BLaER1 (cell line): ENCODE results near the gene SLC39A8.

Experiments
- H3K27ac ChIP-seq: shearing (Covaris generic); formaldehyde crosslinking; 2 replicates; pipeline ENCODE4 v1.8.1; 2022
- H3K27me3 ChIP-seq: shearing (Covaris generic); formaldehyde crosslinking; 2 replicates; pipeline ENCODE4 v1.8.1; 2022
- H3K36me3 ChIP-seq: shearing (Covaris generic); formaldehyde crosslinking; 2 replicates; pipeline ENCODE4 v1.8.1; 2022
- H3K4me1 ChIP-seq: shearing (Covaris generic); formaldehyde crosslinking; 2 replicates; pipeline ENCODE4 v1.8.1; 2022
- H3K4me2 ChIP-seq: shearing (Covaris generic); formaldehyde crosslinking; 2 replicates; pipeline ENCODE4 v1.8.1; 2022
- H3K4me3 ChIP-seq: shearing (Covaris generic); formaldehyde crosslinking; 2 replicates; pipeline ENCODE4 v1.8.1; 2022
- H3K9ac ChIP-seq: shearing (Covaris generic); formaldehyde crosslinking; 2 replicates; pipeline ENCODE4 v1.8.1; 2022
- H3K9me3 ChIP-seq: shearing (Covaris generic); formaldehyde crosslinking; 2 replicates; pipeline ENCODE4 v1.8.1; 2022
- H4K20me1 ChIP-seq: shearing (Covaris generic); formaldehyde crosslinking; 2 replicates; pipeline ENCODE4 v1.8.1; 2022
- Cebpa-rat ChIP-seq: shearing (Covaris generic); IDR thresholded peaks from 2 replicates; pipeline ENCODE4 v1.8.1; 2022

Gene SLC39A8

DNA sequence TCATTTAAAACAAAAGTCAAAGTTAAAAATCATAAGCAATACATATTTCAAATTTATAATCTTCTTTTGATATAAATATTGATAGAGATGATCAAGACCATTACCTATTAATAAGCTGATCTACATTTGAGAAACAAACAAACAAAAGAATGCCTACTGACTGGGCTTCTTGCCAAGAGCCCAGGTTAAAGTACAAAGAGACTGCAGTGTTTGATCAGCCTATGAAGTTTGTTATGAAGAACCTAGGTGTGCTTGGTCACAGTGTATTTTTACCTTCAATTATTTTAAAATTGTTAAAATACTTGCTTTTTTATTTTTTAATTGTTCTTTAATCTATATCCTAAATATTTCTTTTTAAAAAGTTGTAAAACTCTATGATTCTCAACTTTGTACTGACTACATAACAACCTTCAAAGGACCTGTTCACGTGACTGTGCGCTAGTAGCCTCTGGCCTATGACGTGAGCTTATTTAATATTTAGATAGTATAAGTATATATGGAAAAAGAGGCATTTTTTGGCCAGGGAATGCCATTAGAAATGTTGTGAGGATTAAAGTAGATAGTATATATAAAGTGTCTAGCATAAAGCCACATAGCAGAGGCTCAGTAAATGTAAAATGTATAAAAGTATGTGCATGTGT is 11.4 kb upstream of the SLC39A8 start:
- Histone ChIP-seq H3K9me3 (no peaks in the 10 kb centered on the region), H4K20me1 (no peaks in the 10 kb centered on the region)

DNA sequence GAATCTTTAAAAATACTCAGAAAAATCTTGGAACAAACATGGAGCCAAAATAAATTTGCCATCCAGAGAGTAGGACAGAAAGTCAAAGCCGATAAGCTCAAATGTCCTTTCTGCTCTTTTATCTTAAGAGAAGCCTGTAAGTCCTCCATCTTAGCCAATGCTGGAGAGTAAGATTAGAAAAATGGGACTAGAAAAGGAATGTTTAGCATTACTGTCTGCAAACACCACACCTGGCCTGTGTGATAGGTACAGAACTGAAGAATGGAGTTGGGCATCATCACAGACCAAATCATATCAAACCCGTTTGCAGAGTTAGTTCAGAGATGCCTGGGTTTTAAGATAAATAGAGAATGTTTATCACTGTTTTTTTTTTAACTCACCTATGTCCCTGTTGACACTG is 10.5 kb upstream of the SLC39A8 start:
- Histone ChIP-seq H3K4me2 (no peak overlapping the region), H3K27ac (no peak overlapping the region), H3K9me3 (no peaks in the 10 kb centered on the region), H3K4me3 (no peak overlapping the region), H3K27me3 (no peaks in the 10 kb centered on the region), H3K36me3 (no peaks in the 10 kb centered on the region), H3K4me1 (0 out of 2 replicates have a peak, but pooled peaks cover 3% of the 10 kb centered on the region), H4K20me1 (no peaks in the 10 kb centered on the region), H3K9ac (no peak overlapping the region)
- no peak for TF ChIP-seq Cebpa-rat

More for the DNA sequence above, 11.4 kb upstream of the SLC39A8 start:
- Histone ChIP-seq H3K4me3 (no peak overlapping the region), H3K4me1 (0 out of 2 replicates have a peak, but pooled peaks cover 3% of the 10 kb centered on the region), H3K27ac (no peak overlapping the region), H3K4me2 (no peak overlapping the region), H3K9ac (no peak overlapping the region), H3K36me3 (no peaks in the 10 kb centered on the region), H3K27me3 (no peaks in the 10 kb centered on the region)
- no peak for TF ChIP-seq Cebpa-rat

DNA sequence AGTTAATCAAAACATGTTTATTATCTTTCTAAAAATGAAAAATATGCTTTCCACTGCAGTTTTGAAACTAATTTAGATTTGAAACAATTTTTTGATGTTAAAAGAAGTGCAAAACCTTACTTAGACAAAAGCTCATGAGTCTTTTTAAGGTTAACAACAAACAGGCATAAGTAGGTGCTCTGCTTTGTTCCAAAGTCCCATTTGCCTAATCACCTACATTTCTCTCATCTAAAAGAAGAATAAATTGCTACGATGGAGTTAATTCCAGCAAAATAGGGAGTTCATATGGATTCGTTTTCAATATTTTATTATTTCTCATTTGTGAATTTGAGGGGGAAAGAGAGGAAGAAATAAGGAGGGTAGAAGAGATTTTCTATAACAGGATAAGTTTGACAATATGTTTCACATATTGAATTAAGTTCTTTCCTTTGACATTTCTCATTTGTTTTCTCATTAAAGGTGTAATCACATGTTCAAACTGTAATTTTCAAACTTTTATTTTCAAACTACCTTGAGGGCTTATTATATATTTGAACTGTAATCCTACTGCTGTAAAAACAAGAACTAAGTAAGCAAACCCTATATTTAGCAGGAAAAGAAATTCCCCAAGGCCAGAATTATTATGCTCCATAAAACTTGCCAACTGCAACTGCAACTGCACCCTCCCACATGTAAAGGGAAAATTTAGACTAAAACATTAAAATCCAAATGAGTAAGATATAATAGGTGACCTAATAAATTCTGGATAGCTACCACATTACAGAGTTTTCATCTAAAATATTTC is 9.6 kb upstream of the SLC39A8 start:
- Histone ChIP-seq H4K20me1 (no peaks in the 10 kb centered on the region), H3K9me3 (no peaks in the 10 kb centered on the region), H3K27me3 (no peaks in the 10 kb centered on the region), H3K27ac (no peak overlapping the region), H3K4me2 (no peak overlapping the region), H3K4me1 (0 out of 2 replicates have a peak, but pooled peaks cover 3% of the 10 kb centered on the region), H3K36me3 (no peaks in the 10 kb centered on the region), H3K4me3 (no peak overlapping the region), H3K9ac (no peak overlapping the region)
- no peak for TF ChIP-seq Cebpa-rat

DNA sequence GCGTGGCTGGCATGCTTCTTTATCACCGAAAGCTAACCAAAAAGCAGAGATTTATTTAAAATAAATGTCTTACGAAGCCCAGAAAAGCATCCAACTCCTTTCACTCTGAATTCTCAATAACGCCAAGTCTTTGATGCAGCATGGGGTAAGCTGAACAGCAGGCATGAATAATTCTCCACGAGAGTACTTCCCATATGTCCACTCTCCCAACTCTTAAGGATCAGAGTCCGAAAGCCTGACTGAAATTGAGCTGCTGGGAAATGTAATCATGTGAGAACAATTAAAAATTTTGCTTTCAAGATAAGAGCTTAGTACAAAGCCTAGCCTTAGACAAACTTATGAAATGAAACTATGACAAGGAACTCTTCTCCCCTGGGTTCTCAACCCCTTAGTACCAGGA is 7.5 kb upstream of the SLC39A8 start:
- Histone ChIP-seq H3K4me1 (0 out of 2 replicates have a peak, but pooled peaks cover 3% of the 10 kb centered on the region), H3K4me2 (no peak overlapping the region), H3K27me3 (no peaks in the 10 kb centered on the region), H3K36me3 (no peaks in the 10 kb centered on the region), H3K27ac (no peak overlapping the region), H3K9me3 (no peaks in the 10 kb centered on the region), H3K9ac (no peak overlapping the region), H3K4me3 (no peak overlapping the region), H4K20me1 (no peaks in the 10 kb centered on the region)
- TF ChIP-seq Cebpa-rat, result no peak

DNA sequence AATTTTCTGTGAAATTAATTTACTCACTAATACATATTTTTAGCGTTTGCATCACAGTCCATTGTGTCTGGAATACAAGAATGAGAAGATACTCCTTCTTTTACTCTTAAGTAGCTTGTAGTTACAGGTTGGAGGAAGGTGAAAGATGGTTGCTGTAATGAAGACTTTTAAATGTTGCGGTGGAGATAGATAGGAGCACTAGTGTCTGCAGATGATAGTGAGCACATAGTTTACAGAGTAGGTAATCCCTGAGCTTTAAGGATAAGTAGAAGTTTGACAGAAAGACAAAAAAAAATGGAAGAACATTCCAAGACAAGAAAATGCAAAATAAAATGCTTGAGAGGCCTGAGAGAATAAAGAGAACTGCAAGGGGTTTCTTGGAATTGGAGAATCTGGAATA is 5.4 kb upstream of the SLC39A8 start:
- Histone ChIP-seq H3K36me3 (no peaks in the 10 kb centered on the region), H3K4me2 (no peak overlapping the region), H3K9ac (no peak overlapping the region), H3K27me3 (no peaks in the 10 kb centered on the region), H3K4me1 (peaks cover 14% of the 10 kb centered on the region), H4K20me1 (no peaks in the 10 kb centered on the region), H3K27ac (no peak overlapping the region), H3K9me3 (no peaks in the 10 kb centered on the region), H3K4me3 (no peak overlapping the region)
- no peak for TF ChIP-seq Cebpa-rat

DNA sequence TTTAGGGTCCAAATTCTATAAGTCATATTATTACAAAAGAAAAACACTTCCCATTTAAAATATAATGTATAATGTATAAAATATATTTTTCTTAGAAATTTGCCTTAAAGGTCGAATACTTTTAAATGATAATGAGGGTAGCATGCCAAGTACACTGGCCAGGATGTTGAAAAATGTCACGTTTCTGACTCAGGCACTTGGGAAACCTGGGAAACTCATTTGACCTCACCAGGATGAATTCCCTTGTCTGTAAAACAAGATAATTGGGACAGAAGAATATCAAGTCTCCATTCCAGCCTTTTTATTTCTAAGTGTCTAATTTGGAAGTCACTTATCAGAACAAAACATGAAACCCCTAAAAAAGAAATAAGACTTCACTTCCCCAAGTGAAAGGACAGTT is 3.4 kb upstream of the SLC39A8 start:
- H3K36me3 ChIP-seq, result no peaks in the 10 kb centered on the region
- H4K20me1 ChIP-seq, result no peaks in the 10 kb centered on the region
- no peaks in the 10 kb centered on the region for H3K9me3 ChIP-seq
- H3K27ac ChIP-seq, result no peak overlapping the region
- H3K27me3 ChIP-seq, result no peaks in the 10 kb centered on the region
- no peak overlapping the region for H3K4me2 ChIP-seq
- H3K4me3 ChIP-seq, result no peak overlapping the region
- TF ChIP-seq Cebpa-rat, result no peak
- no peak overlapping the region for H3K9ac ChIP-seq
- H3K4me1 ChIP-seq, result peaks cover 12% of the 10 kb centered on the region

DNA sequence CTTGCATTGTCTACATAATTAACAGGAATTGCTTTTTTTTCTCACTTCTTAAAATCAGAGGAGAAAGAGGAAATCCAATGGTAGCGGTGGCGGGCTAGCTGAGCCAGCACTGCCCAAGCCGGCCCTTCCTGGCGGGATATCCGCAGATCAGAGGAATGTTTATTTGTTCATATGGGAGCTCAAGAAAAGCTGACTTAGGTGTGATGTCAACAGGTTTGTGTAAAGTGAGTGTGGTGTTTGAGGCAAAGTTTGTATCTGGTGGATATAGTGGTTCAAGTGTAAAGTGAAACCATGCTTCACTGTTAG is 466 bp upstream of the SLC39A8 start:
- H3K27ac ChIP-seq, result peak overlapping the region; percentile 97

DNA sequence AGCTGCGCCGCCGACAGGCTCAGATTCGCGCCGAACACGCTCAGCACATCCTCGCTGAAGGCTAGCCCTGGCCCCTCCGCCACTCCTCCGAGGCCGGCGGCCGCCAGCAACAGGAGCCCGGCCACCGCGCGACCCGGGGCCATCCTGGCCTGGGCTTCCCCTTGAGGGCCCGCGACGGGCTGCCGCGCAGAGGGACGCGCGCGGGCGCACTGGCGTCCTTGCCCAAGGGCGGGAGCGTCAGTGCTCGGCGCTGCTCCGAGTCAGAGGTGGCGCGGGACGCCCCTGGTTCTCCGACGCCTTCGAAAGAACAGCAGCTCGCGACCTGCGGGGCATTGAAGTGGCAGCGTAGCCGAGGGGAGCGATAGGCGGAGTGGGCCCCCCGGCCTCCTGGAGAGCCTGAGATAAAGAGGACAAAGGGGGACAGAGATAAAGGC is 745 bp downstream of the SLC39A8 start:
- no peak for TF ChIP-seq Cebpa-rat
- Histone ChIP-seq H3K4me3 (peak overlapping the region; percentile 84), H3K9me3 (no peaks in the 10 kb centered on the region), H3K4me1 (peaks cover 44% of the 10 kb centered on the region), H3K9ac (peak overlapping the region; percentile 90), H3K27ac (peak overlapping the region; percentile 97), H3K36me3 (peaks cover 2% of the 10 kb centered on the region), H4K20me1 (peaks cover 19% of the 10 kb centered on the region; the same call in 1 of the 2 replicates), H3K27me3 (no peaks in the 10 kb centered on the region), H3K4me2 (peak overlapping the region; percentile 76)

More for the DNA sequence above, 466 bp upstream of the SLC39A8 start:
- Histone ChIP-seq H4K20me1 (peaks cover 13% of the 10 kb centered on the region; the same call in 1 of the 2 replicates), H3K4me2 (peak overlapping the region; percentile 76), H3K9ac (peak overlapping the region; percentile 90), H3K27me3 (no peaks in the 10 kb centered on the region), H3K36me3 (no peaks in the 10 kb centered on the region), H3K4me3 (peak overlapping the region; percentile 84), H3K9me3 (no peaks in the 10 kb centered on the region), H3K4me1 (peaks cover 41% of the 10 kb centered on the region)
- TF ChIP-seq Cebpa-rat, result no peak

DNA sequence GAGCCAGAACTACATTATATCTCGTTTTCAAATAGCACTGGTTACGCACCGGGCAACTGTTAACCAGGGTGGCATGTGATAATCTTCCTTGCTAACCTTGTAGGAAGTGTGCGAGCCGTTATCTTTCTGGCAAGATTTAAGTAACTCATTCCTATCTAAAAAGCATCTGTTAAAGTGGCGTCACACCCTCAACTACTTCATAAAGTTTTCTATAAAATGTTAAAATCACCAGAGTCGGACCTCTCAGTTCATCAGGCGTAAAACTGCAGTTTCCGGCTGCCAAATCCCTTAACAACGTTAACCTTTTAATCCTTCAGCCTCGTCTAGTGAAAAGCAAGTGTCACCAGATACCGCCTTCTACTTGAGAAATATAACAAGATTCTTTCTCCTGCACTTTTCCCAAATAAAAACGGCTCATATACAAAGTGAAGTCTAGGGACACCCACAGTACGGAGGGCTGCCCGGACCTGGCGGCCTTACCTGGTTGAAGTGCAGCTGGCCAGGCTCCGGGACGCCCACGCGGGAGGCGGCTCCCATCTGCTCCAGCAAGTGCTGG is 1.2 kb downstream of the SLC39A8 start:
- peak overlapping the region; percentile 76 for H3K4me2 ChIP-seq
- no peaks in the 10 kb centered on the region for H3K9me3 ChIP-seq
- H4K20me1 ChIP-seq, result peaks cover 19% of the 10 kb centered on the region; the same call in 1 of the 2 replicates
- H3K27me3 ChIP-seq, result no peaks in the 10 kb centered on the region
- peaks cover 44% of the 10 kb centered on the region for H3K4me1 ChIP-seq
- peak overlapping the region; percentile 97 for H3K27ac ChIP-seq
- H3K9ac ChIP-seq, result peak overlapping the region; percentile 90
- peaks cover 7% of the 10 kb centered on the region for H3K36me3 ChIP-seq
- H3K4me3 ChIP-seq, result peak overlapping the region; percentile 84
- no peak for TF ChIP-seq Cebpa-rat
